ENCODE measurements around the gene NAP1L5.

GRCh38 chr4:88737307-88737941, 39.8 kb upstream of the NAP1L5 start:
- TF ChIP-seq CTCF (IDR thresholded peaks at IDR 0.05), result no peak
- TF ChIP-seq POLR2A (IDR thresholded peaks at IDR 0.05), result no peak

Data from lower leg skin (tissue), 3 donors.